GM04504 (cell line): ENCODE measurements around the gene ATF6B.
"Not testable (repeated sequence)": the region's sequence is repeated elsewhere in the genome, so short reads cannot be mapped to it uniquely, and the experiment has no call there.

Source experiments
- DNase-seq: peaks from one replicate; pipeline ENCODE4 v3.0.0-alpha.2; 2012; ENCODE audit warnings: low read depth

The ATF6B gene

GRCh38 chr6:32154514-32155161, 26.6 kb upstream of the ATF6B start:
- no peak for DNase-seq

DNA sequence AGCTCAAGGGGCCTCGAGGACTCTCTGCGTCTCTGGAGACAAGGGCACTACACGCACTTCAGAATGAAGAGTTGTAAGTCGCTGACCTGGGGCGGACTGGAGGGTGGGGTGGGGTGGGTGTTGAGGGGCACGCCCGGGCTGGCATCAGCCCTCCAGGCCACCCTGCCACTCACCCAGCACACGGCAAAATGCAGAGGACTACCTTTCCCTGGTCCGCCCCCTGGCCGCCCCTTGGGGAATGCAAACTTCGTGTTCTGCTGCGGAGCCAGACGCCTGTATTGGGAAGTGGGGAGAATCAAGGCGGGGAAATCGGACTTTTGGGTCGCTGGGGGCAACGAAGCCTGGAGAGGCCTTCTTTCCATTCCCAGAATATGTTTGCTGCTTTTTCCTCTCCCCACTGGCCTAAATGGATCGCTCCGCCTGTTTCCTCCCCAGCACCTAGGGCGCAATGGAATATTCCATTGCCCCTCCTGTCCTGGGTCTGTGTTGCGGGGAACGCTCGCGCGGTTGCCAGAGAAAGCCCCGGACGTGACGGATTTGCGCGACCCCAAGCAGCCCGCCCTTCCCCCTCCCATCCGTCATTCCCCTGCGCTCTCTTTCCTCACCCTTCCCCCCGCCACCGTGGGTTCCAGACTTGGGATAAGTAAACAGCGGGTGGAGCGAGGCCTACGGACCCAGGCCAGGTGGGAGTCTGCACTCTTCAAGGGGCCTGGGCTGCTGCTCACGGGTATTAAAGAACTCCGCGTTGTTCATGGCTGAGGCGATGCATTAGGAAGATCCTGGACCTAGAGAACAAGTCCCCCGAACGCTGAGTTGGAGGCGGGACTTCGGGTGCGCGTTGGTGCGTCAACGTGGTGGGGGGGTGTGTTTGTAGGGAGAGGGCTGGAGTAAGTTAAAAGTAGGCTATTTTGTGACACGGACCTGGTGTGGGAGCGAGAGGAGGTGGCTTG, 25.8 kb upstream of the ATF6B start, which contains the start of gene PPT2:
Gene PPT2 (plus strand): TSS at position 578 of the 950 bp plus-strand sequence. CDS start 454 bp downstream, outside the sequence.
- peak; percentile 78 for DNase-seq

GRCh38 chr6:32152769-32153563, 24.9 kb upstream of the ATF6B start:
- DNase-seq = no peak

- DNase-seq = no peak
These were observed 24.1 kb upstream of the ATF6B start, which contains the start of gene PRRT1 for GRCh38 chr6:32151863-32152768. Gene PRRT1 (minus strand): TSS chr6:32151939. CDS start chr6:32151827, 112 bp downstream.

- DNase-seq = no peak
These were observed 23.3 kb upstream of the ATF6B start for GRCh38 chr6:32151181-32151862.

- DNase-seq = no peak
These were observed 22.2 kb upstream of the ATF6B start for GRCh38 chr6:32149932-32150870.

DNA sequence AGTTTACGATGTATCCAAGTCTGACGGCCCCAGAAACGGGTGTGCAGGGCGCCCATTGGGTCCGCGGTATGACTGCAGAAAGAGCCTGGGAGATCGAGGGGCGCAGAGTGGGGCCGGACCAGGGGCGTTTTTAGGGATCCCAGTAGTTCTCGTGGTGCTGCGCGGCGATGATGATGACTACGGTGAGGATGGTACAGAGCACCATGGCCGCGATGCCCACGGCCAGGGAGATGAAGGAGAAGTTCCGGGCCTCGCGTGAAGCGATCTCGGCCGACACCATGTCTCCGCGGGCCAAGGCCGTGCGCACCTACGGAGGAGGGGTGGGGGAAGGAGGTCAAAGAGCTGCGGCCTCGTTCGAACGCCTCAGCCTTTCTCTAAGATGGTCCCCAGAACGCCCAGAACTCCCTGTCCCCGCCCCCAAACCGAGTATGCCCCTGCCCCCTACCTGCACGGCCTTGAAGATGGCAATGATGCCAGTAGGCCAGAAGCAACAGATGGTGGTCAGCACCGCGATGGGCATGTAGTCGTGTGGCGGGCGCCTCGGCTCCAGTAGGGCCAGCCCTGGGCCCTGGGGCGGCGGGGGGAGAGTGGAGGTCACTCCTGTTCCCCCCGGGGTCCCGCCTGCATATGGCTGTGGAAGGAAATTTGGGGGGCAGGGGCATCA, 21.2 kb upstream of the ATF6B start:
- no peak for DNase-seq

DNA sequence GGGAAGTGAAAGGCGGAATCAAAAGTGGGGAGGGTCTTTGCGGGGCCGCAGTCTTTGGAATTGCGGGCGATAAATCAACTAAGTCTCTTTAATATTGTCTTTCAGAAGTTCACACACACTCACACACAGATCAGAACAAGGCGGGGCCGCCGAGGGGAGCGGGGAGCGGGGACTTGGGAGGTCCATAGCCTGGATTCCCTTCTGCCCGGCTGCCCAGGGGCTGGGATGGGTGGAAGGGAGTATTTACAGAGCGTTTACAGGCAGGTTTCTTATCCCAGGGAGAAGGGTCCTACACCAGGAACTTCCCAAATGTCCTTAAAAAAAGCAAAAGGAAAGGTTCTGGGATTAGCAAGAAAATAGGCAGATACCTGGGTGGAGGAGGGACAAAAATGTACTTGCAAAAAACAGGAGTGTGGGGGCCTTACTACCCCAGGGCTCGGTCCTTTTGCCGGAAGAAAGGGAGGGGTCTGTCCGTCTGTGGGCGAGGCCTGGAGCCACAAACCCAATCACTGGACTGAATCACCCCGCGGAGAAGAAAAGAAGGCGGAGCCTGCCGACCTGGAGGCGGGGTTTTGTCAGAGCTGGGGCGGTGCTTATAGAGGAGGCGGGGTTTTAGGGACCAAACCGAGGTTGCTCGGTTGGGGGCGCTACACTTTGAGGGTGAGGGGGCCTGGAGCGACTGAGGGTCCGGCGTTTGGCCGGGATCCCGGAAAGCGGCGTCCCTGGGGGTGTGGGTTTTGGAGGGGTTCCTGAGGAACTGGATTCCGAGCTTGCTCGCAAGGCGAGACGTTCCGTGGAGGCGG, 20.4 kb upstream of the ATF6B start:
- DNase-seq = no peak

GRCh38 chr6:32147401-32148132, 19.5 kb upstream of the ATF6B start:
- DNase-seq = no peak

DNA sequence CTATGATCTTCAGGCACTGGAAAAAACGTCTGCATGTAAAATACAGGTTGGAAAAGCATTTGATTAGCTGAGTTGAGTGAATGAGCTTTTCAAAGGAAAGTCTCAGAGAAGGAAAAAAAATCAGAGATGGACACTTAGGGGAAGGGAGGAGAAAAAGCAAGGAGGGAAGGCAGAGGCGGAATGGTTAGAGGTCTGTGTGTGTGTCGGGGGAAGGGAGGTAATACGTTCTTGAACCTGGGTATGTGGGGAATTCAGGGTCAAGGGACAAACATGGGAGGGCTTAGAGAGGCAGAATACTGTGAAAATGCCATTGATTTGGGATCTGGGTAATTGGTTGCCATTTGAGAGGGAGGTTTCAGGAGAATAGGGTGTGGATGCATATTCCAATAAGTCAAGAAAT, 18.6 kb upstream of the ATF6B start:
- no peak for DNase-seq

DNA sequence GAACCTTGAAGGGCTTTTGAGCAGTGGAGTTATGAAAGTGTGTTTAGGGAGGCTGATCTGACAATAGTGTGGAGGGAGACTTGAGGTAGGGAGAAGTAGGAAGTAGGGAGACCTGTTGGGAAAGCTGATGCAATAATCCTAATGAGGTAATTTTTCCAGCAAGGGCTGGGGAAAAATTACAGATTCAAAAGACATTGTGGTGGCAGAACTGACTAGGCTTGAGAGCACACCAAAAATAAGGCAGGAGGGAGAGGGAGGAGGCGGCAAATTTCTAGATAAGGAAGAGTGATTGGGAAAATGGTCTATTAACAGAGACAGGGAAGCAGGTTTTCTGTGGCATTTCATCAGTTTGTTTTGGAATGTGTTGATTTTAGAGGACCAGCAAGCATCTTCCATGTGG, 18.2 kb upstream of the ATF6B start:
- DNase-seq = no peak

- not testable (repeated sequence) for DNase-seq
These were observed 16.2 kb upstream of the ATF6B start for GRCh38 chr6:32144238-32144637.

DNA sequence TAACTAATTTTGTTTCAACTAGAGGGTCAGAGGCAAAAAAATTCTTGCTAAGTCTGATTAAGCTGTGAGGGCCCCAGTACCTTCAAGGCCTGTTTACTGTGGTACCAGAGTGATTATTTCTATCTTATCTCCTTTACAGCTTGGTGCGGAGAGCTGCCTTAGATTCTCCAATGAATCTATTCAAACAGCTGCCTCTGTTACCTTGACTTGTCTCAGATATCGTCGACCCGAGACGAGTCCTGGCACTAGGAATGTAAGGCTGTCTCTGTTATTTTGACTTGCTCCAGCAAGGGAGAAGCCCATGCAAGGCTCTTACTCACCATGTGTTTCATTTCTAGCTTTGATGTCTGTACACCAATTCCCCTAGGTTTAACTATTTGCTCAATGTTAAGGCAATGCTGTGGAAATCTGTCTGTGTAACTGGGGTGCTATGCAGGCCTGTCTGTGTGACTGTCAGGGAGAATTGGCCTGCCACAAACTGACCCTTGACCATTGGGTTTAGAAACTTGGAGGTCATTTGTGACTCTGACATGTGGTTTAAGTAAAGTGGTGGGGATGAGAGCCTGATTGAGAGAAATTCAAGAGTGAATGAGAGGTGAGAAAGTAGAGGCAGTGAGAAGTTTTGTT, 12.5 kb upstream of the ATF6B start:
- DNase-seq = no peak

GRCh38 chr6:32139590-32139989, 11.5 kb upstream of the ATF6B start:
- DNase-seq = no peak

- DNase-seq = no peak
These were observed 9.4 kb upstream of the ATF6B start for GRCh38 chr6:32137454-32137853.

GRCh38 chr6:32133786-32134185, 5.7 kb upstream of the ATF6B start:
- DNase-seq = no peak

DNA sequence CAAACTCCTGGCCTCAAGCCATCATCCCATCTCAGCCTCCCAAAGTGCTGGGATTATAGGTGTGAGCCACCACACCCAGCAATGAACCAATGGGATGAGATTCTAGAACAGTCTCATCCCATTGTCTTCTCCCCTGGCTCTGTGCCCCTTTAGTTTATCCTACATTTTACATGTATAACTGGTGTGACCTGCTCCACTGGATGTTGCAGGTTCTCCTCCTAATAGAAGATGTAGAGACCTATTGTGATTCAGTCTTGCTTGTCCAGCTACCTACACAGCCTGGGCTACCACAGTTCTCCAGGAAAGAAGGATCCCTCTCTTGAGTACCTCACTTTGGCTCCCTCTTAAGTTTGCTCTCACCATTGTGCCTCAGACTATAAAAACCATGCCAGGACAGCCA, 4.1 kb upstream of the ATF6B start:
- DNase-seq = no peak
